GM12864 (cell line): ENCODE data around the gene AMPD2.

Source experiments
- DNase-seq: peaks from one replicate; pipeline ENCODE4 v3.0.0-alpha.2; 2011; ENCODE audit warnings: low read depth
- H3K4me3 ChIP-seq: 2 replicates; pipeline ENCODE4 v1.5.1; 2011; ENCODE audit warnings: mild to moderate bottlenecking, low read depth, low read length, control low read depth
- TF ChIP-seq, protein P1 (sequence below): IDR thresholded peaks from 2 replicates; pipeline ENCODE4 v1.5.1; 2011; ENCODE audit warnings: low read depth, mild to moderate bottlenecking, moderate library complexity, low read length, control low read depth, inconsistent platforms; ENCODE audit errors: missing control alignments

AMPD2 gene

DNA sequence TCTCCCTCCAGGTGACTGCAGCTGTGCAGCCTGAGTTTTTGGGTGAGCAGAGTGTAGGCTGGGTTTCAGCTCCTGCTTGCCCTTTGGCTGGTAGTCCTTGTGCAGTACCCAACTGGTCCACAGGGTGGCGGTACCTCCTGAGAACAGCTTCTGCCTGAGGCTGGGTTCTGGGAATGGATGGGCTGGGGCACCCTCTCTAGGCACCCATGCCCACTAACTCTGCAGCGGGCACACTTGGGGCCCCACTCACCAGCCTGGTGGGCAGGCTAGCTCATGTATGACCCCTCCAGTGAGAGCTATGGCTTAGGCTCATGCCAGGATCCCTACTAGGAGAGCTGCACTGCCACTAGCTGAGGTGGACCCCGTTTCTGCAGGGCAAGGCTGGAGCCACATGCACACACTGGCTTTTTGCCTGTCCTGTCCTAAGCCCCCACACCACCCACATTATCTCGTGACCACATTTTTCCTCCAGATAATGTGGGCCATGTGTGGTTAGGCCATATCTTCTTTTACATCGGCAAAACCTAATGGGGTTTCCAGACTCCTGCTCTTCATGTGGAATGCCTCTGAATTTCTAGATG is 20.7 kb downstream of the AMPD2 start:
- no peak for DNase-seq
- H3K4me3 ChIP-seq = no peak overlapping the region
- TF ChIP-seq, protein P1, sequence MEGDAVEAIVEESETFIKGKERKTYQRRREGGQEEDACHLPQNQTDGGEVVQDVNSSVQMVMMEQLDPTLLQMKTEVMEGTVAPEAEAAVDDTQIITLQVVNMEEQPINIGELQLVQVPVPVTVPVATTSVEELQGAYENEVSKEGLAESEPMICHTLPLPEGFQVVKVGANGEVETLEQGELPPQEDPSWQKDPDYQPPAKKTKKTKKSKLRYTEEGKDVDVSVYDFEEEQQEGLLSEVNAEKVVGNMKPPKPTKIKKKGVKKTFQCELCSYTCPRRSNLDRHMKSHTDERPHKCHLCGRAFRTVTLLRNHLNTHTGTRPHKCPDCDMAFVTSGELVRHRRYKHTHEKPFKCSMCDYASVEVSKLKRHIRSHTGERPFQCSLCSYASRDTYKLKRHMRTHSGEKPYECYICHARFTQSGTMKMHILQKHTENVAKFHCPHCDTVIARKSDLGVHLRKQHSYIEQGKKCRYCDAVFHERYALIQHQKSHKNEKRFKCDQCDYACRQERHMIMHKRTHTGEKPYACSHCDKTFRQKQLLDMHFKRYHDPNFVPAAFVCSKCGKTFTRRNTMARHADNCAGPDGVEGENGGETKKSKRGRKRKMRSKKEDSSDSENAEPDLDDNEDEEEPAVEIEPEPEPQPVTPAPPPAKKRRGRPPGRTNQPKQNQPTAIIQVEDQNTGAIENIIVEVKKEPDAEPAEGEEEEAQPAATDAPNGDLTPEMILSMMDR = peak; percentile 99

- TF ChIP-seq, protein P1 = no peak
- no peak overlapping the region for H3K4me3 ChIP-seq
- no peak for DNase-seq
These were observed 21.6 kb downstream of the AMPD2 start for GRCh38 chr1:109641078-109641740.

DNA sequence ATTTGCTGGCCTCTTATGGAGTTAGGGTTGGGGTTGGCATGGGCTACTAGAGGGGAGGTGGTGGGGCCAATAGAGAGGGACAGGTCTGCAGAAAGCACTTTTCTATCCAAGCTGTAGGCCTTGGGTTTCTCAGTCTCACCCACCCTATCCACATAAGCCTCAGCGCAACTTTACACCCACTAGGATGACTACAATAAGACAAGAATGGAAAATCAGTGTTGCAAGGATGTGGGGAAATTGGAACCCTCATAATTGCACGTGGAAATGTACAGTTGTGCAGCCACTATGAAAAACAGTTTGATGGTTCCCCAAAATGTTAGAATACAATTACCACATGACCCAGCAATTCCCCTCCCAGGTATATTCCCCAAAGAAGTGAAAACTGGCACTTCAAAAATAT is 22.2 kb downstream of the AMPD2 start:
- no peak for DNase-seq
- TF ChIP-seq, protein P1 = no peak
- no peak overlapping the region for H3K4me3 ChIP-seq

DNA sequence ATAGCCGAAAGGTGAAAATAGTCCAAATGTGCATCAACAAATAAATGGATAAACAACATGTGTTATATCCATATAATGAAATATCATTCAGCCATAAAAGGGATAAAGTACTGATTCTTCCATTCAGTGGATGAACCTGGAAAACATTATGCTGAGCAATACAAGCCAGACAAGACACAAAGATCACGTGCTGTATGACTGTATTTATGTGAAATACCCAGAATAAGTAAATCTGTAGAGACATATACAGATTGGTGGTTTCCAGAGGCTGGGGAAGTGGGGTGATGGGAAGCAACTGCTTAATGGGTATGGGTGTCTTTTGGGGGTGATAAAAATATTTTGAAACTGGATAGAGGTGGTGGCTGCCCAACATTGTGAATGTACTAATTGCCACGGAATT is 23.0 kb downstream of the AMPD2 start:
- DNase-seq = no peak
- TF ChIP-seq, protein P1 = no peak
- no peak overlapping the region for H3K4me3 ChIP-seq

- TF ChIP-seq, protein P1 = peak; percentile 90
- no peak overlapping the region for H3K4me3 ChIP-seq
- DNase-seq = peak; percentile 49
These were observed 24.0 kb downstream of the AMPD2 start for GRCh38 chr1:109643385-109644230.

GRCh38 chr1:109644670-109645069 is 25.0 kb downstream of the AMPD2 start:
- H3K4me3 ChIP-seq = no peak overlapping the region
- DNase-seq = no peak
- TF ChIP-seq, protein P1 = no peak
